ENCODE data around the gene SLC22A1. TPM values are rescaled to one million over a fixed set of nuclear protein-coding genes. Genes with fewer than 3 reads are reported as not detected.

The SLC22A1 gene
- total and polyA plus RNA-seq, 4 donors, result 0.72 to 2.5 (median 1.3) TPM

DNA sequence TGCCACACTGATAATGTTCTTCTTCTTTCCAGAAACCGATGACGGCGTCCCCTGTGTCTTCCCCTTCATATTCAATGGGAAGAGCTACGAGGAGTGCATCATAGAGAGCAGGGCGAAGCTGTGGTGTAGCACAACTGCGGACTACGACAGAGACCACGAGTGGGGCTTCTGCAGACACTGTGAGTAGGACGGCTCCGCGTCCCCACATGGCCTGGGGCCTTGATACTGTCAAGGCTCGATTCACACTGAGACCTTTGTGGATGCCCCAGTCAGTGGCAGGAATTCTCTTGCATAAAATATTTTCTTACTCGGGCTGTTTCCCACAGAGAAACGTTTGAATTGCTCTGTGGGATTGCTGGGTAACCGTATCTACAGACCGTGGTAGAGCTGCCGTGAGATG is 41.5 kb upstream of the SLC22A1 start:
- ATAC-seq (ENCODE audit: insufficient read depth, low FRiP score) (no peak), DNase-seq (no peak)
- Histone ChIP-seq H3K9me3 (ENCODE audit: control insufficient read depth in 4 of 4, insufficient read depth in 3 of 4, low read length in 3 of 4) (peaks cover 0 to 2% (median 0%) of the 10 kb centered on the region in 4 donors), H3K27ac (ENCODE audit: low read depth in 1 of 2, low read length in 1 of 2) (no peak overlapping the region), H3K36me3 (ENCODE audit: control insufficient read depth in 4 of 4, insufficient read depth in 4 of 4, low read length in 4 of 4) (peaks cover 18 to 63% (median 37%) of the 10 kb centered on the region in 4 donors), H3K9ac (ENCODE audit: insufficient read depth in 1 of 2, low read length in 2 of 2) (no peak overlapping the region), H3K4me3 (no peak overlapping the region), H3K27me3 (ENCODE audit: control insufficient read depth in 3 of 3, insufficient read depth in 3 of 3, low read length in 2 of 3) (no peaks in the 10 kb centered on the region), H3K4me1 (ENCODE audit: control insufficient read depth in 5 of 5, insufficient read depth in 5 of 5, low read length in 5 of 5) (no peaks in the 10 kb centered on the region)
- 97 to 98% methylated on average over 17 of the region's 17 CpGs for WGBS, 2 donors
- TF ChIP-seq, protein P1, sequence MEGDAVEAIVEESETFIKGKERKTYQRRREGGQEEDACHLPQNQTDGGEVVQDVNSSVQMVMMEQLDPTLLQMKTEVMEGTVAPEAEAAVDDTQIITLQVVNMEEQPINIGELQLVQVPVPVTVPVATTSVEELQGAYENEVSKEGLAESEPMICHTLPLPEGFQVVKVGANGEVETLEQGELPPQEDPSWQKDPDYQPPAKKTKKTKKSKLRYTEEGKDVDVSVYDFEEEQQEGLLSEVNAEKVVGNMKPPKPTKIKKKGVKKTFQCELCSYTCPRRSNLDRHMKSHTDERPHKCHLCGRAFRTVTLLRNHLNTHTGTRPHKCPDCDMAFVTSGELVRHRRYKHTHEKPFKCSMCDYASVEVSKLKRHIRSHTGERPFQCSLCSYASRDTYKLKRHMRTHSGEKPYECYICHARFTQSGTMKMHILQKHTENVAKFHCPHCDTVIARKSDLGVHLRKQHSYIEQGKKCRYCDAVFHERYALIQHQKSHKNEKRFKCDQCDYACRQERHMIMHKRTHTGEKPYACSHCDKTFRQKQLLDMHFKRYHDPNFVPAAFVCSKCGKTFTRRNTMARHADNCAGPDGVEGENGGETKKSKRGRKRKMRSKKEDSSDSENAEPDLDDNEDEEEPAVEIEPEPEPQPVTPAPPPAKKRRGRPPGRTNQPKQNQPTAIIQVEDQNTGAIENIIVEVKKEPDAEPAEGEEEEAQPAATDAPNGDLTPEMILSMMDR (IDR thresholded peaks at IDR 0.05; ENCODE audit: control extremely low read depth, extremely low read depth), result no peak

DNA sequence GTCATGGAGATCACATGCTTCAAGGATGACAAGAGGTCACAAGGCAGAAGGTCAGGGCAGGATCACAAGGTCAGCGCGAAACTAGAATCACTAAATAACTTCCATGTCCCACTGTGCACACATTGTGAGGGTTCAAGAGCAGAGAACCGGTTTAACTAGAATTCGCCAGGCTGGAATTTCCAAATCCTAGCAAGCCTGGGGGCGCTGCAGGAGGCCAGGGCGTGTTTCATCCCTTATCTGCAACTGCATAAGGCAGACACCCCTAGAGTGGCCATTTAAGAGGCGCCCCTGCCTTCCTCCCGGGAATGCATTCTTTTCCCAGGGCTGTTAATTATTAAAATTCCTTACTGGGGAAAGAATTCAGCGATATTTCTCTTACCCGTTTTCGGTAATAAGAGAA is 40.2 kb upstream of the SLC22A1 start:
- no peaks in the 10 kb centered on the region for H3K27me3 ChIP-seq (ENCODE audit: control insufficient read depth in 3 of 3, insufficient read depth in 3 of 3, low read length in 2 of 3)
- H3K4me1 ChIP-seq (ENCODE audit: control insufficient read depth in 5 of 5, insufficient read depth in 5 of 5, low read length in 5 of 5), result no peaks in the 10 kb centered on the region
- H3K4me3 ChIP-seq, result no peak overlapping the region
- WGBS, 2 donors, result 83 to 94% methylated on average over 11 of the region's 11 CpGs
- TF ChIP-seq, protein P1 (IDR thresholded peaks at IDR 0.05; ENCODE audit: control extremely low read depth, extremely low read depth), result no peak
- no peak overlapping the region for H3K27ac ChIP-seq (ENCODE audit: low read depth in 1 of 2, low read length in 1 of 2)
- H3K9ac ChIP-seq (ENCODE audit: insufficient read depth in 1 of 2, low read length in 2 of 2), result no peak overlapping the region
- peaks cover 0 to 2% (median 0%) of the 10 kb centered on the region in 4 donors for H3K9me3 ChIP-seq (ENCODE audit: control insufficient read depth in 4 of 4, insufficient read depth in 3 of 4, low read length in 3 of 4)
- peaks cover 20 to 65% (median 38%) of the 10 kb centered on the region in 4 donors for H3K36me3 ChIP-seq (ENCODE audit: control insufficient read depth in 4 of 4, insufficient read depth in 4 of 4, low read length in 4 of 4)
- ATAC-seq (ENCODE audit: insufficient read depth, low FRiP score), result no peak
- DNase-seq, result no peak

DNA sequence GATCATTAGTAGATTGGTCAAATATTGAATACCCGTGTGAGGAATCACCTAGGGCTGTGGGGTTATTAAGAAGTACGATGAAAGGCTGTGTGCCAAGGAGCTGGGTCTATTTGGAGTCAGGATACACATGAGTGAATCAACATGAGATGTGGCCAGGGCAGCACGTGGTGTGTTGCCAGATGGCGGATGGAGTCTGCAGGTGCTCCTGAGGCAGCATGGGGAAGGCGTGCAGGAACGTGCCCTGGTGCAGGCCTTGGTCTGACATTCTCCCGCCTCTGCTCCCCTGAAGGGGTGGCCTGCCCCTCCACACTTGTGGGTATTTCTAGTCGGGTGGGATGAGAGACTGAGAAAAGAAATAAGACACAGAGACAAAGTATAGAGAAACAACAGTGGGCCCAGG is 39.0 kb upstream of the SLC22A1 start:
- peaks cover 0 to 2% (median 0%) of the 10 kb centered on the region in 4 donors for H3K9me3 ChIP-seq (ENCODE audit: control insufficient read depth in 4 of 4, insufficient read depth in 3 of 4, low read length in 3 of 4)
- DNase-seq (no peak), ATAC-seq (ENCODE audit: insufficient read depth, low FRiP score) (no peak)
- H3K27ac ChIP-seq (ENCODE audit: low read depth in 1 of 2, low read length in 1 of 2), result no peak overlapping the region
- no peak overlapping the region for H3K4me3 ChIP-seq
- TF ChIP-seq, protein P1 (IDR thresholded peaks at IDR 0.05; ENCODE audit: control extremely low read depth, extremely low read depth), result no peak
- 88 to 96% methylated on average over 8 of the region's 8 CpGs for WGBS, 2 donors
- no peaks in the 10 kb centered on the region for H3K27me3 ChIP-seq (ENCODE audit: control insufficient read depth in 3 of 3, insufficient read depth in 3 of 3, low read length in 2 of 3)
- no peak overlapping the region for H3K9ac ChIP-seq (ENCODE audit: insufficient read depth in 1 of 2, low read length in 2 of 2)
- H3K36me3 ChIP-seq (ENCODE audit: control insufficient read depth in 4 of 4, insufficient read depth in 4 of 4, low read length in 4 of 4), result peaks cover 14 to 68% (median 38%) of the 10 kb centered on the region in 4 donors
- no peaks in the 10 kb centered on the region for H3K4me1 ChIP-seq (ENCODE audit: control insufficient read depth in 5 of 5, insufficient read depth in 5 of 5, low read length in 5 of 5)

DNA sequence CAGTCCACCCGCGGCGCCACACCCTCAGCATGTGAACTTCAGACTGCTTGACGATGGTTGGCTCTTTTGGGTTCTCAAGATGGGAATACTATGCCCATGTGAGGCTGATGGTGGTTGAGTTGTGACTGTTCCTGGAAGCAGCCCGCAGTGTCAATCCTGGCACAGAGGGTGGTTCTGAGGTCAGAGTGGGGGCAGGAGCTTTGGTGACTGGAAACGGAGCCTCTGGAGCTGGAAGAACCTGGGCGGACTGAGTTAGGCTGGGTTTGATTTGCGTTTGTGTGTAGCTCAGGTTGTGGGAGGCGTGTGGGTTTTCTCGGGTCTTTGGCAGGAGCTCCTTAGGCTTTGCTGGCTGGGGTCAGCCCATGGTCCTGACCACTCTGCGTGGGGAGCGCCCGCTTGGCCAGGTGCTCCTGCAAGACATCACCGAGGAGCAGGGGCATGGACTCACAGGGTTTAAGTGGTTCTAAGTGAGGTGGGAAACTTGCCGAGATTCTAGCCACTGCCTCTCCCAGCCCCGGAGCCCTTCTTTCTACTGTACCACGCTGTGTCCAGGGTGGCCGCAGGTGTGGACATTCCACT is 37.3 kb upstream of the SLC22A1 start:
- ATAC-seq (ENCODE audit: insufficient read depth, low FRiP score) (no peak), DNase-seq (no peak)
- TF ChIP-seq, protein P1 (IDR thresholded peaks at IDR 0.05; ENCODE audit: control extremely low read depth, extremely low read depth), result no peak
- no peaks in the 10 kb centered on the region for H3K27me3 ChIP-seq (ENCODE audit: control insufficient read depth in 3 of 3, insufficient read depth in 3 of 3, low read length in 2 of 3)
- peaks cover 0 to 2% (median 0%) of the 10 kb centered on the region in 4 donors for H3K9me3 ChIP-seq (ENCODE audit: control insufficient read depth in 4 of 4, insufficient read depth in 3 of 4, low read length in 3 of 4)
- no peak overlapping the region for H3K9ac ChIP-seq (ENCODE audit: insufficient read depth in 1 of 2, low read length in 2 of 2)
- no peaks in the 10 kb centered on the region for H3K4me1 ChIP-seq (ENCODE audit: control insufficient read depth in 5 of 5, insufficient read depth in 5 of 5, low read length in 5 of 5)
- no peak overlapping the region for H3K4me3 ChIP-seq
- 96 to 98% methylated on average over 18 of the region's 18 CpGs for WGBS, 2 donors
- H3K36me3 ChIP-seq (ENCODE audit: control insufficient read depth in 4 of 4, insufficient read depth in 4 of 4, low read length in 4 of 4), result peaks cover 19 to 61% (median 30%) of the 10 kb centered on the region in 4 donors
- no peak overlapping the region for H3K27ac ChIP-seq (ENCODE audit: low read depth in 1 of 2, low read length in 1 of 2)
